HG02870 (cell line): ENCODE measurements around the gene RTN4R.

Experiments used
- ATAC-seq: cut with Tn5 transposase; IDR thresholded peaks from one replicate; pipeline ENCODE4 v1.9.1; 2021; ENCODE audit warnings: mild to moderate bottlenecking, moderate library complexity; ENCODE audit not compliant: unreplicated experiment

Gene RTN4R

DNA sequence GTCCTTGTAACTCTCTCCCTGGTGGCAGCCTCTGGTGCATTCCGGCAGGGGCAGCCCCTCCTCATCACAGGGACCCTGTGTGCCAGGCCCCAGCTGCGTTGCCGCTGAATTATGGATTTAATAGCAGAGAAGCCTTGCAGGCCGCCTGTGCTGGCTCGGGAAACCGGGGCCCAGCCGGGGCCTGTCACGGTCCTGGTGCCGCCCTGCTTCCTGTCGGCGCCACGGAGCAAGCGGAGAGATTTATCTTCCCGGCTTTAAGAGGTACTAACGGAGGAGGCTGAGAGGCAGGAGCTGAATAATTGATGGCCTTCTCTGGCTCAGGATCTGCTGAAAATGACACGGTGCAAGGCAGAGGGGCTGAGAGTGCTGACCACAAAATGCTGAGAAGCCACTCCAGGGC is 63.3 kb downstream of the RTN4R start:
- no peak for ATAC-seq

DNA sequence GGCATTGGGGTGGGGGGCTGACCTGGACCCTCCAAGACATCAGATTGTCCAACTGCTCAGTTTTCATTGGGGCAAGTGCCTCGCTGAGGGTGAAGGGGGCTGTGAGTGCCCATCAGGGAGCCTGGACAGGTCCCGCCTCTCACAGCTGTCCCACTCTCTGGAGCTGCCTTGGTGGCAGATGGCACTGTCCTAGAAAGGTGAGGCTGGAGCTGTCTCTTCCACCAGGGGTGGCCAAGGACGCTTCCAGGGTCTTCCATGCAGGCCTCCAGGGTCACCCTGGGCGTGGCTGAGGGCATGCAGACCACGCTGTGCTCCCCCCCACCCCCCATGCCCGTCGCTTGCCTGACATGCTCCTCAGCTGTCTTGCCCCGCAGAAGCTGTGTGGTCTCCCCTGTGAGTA is 63.8 kb downstream of the RTN4R start:
- no peak for ATAC-seq

DNA sequence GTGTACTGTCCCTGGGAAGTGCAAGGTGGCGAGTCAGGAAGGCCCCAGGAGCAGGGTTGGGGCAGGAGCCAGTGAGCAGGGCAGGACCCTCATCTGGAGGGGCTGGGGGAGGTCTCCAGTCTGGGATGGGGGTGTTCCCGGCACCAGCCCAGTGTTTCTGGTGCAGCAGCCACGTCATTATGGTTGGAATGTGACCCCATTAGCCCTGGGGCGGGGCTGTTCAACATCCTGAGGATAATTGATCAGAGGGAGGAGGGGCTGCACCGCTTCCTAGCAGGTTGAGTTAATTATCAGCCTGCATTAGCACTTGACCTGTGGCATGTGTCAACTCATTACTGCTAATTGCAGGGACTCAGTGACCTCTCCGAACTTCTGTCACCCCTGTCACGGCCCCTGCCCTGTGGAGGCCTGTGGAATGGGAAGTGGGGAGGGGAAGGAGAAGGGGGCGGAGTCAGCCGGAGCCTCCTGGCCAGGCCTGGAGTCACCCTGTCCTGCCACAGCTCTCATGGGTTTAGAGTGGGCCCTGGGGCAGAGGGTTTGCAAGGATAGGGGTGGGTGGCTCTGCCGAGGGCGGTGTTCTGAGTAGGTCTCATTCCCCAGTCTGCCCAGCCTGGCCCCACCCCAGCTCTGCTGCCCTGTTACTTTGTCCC is 64.4 kb downstream of the RTN4R start:
- ATAC-seq: no peak

DNA sequence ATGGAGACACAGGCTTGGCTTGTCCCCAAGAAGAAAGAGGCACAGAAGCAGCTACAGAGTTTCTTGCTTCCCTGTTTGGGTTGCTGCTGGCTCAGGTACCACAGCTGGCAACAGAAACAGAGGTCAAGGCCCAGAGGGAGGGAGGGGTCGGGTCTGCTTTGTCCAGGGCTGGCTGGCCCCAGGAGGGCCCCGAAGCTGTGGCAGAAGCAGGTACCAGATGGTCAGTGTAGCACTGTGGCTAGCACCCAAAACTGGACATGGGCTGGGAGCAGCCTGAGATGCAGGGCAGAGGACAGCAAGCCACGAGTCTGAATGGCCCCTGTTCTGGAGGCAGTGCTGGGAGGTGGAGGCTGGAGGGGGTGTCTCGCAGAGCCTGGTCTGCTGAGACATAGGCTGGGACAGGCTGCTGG is 65.0 kb downstream of the RTN4R start:
- ATAC-seq: no peak

DNA sequence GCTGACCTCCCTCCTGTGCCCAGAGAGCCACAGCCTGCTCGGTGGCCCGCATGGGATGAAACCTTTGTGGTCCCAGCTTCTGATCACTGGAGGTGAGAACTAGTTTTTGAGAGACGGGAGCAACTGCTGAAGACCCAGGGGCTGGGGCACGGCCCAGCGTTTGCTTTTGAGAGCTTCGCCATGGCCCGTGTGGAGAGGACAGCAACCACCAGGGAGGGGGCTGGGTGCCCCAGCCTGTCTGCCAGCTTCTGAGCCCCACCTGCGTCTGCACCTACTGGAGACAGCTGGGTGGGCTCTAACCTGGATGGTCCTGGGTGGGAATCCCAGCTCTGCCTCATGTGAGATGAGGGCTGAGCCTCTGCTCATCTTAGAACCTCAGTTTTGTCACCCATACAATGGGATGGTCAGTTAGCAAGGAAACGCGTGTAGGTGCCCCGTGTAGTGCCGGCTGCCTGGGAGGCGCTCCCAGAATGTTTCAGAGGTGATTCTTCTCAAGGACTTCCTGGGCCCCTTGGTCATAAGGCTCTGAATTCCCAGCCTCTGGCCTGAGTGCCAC is 66.2 kb downstream of the RTN4R start:
- no peak for ATAC-seq

DNA sequence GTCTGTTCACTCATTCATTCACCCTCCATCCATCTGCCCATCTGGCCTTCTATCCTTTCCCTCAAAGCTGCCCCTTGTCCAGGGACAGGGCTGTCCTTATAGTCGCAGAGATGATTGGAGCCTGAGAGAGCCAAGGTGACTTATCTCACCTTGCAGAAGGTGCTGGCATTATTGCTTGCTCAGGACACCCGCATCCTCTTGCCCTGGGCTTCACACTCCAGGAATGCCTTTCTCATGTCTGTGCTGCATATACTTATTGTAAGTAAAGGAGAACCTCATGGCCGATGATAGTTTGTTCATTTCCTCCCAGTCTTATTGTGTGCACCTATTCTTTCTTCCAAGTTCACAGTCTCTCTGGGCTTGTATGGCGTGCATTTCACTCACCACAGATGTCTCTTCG is 68.2 kb downstream of the RTN4R start:
- no peak for ATAC-seq

DNA sequence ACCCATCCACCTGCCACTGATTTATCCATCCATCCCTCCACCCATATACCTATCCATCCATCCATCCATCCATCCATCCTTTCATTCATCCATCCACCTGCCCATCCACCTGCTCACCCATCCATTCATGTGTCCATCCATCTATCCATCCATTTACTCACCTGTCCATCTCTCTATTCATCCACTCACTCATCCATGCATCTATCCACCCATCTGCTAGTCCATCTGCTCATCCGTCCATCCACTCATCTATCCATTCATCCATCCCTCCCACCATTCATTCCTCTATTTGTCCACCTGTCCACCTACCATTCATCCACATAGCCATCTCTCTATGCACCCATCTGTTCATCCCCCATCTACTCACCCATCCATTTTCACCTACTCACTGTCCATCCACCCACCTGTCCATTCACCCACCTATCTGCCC is 68.7 kb downstream of the RTN4R start:
- ATAC-seq: no peak

DNA sequence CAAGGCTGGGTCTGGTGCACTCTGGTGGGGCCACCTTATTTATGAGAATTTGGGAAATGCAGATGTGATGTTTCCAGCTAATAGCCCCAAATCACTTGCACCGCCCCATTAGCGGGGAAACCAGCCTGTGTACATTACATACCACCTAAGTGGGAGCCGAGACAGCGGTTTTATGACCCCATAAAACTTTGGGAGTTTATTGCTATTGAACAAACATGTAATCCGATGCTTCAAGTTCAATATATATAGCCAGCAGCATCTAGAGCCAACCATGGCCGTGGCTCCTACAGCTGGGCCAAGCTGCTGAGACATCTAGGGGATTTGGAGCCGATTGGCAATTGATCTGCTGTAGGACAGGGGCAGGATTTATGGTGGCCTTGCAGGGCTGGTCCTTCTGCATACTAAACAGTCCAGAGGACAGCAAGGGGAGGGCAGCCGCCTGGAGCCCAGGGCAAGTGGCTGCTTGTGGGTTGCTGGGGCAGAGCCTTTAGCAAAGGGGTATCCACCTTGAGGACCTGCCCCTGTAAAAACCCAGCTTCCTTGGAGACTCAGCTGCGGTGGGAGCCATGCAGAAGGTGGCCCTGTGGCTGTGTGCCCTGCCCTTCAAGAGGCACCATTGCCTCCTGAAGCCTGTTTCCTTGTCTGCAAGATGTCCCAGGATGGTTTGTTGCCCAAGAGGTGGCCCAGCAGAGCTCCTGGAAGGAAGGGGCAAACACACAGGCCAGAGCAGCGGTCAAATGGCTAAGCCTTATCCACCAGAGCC is 69.4 kb downstream of the RTN4R start:
- ATAC-seq: no peak

DNA sequence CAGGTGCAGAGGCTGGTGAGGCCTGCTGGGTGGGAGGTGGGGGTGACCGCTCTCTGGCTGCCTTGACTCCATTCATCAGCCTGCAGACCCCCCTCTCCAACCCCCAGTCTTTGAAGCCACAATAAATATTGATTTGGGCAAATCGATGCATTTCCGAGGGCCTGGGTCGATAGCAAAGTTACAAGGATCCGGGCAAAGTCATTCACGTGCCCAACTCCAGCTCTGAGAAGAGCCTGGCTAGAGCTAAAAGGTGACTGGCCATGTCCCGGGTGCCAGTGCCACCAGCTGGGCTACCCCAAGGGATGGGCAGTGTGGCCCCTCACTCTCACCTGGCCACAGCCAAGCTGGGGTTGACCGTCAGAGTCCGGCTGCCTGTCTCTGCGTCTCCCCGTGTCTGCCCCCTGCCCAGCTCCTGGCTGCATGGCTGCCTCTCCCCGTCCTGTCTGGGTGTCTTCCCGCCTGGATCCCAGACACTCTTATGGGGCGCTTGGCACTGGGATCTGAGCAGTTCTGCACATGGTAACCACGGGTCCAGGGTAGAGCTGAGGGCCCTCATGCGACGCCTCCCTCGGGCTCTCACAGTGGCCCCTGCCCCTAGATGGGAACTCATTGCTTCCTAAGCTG is 70.6 kb downstream of the RTN4R start:
- ATAC-seq: no peak

DNA sequence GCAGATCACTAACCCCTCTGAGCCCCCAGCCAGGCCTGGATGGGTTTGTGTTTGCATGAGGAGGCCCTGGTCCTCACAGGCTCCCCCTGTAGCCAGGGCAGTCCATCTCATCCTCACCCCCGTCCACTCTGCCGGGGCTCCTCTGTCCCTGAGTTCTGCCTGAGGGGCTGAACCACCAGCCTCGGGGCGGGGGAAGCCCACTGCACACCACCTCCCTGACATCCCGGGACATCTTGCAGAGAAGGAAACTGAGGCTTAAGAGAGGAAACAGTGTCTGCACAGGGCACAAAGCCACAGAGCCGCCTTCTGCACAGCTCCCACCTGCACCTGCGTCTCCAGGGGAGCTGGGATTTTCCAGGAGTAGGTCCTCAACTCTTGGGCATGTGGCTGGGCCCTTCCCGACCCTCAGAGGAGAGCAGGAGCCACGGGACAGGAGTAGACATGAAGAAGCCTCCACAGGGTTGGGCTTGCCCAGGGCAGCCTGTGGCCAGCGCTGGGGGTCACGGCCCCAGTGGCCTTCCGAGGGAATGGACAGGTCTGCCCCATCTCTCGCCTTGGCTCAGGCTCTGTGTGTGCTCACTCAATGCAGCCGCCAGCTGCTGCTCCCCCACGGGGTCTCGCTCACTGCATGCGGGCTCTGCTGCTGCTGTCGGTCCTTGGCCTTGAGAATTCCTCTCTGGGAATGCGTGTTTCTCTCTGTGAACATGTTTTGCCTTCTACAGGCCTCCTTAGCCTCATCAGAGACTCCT is 71.8 kb downstream of the RTN4R start:
- no peak for ATAC-seq

DNA sequence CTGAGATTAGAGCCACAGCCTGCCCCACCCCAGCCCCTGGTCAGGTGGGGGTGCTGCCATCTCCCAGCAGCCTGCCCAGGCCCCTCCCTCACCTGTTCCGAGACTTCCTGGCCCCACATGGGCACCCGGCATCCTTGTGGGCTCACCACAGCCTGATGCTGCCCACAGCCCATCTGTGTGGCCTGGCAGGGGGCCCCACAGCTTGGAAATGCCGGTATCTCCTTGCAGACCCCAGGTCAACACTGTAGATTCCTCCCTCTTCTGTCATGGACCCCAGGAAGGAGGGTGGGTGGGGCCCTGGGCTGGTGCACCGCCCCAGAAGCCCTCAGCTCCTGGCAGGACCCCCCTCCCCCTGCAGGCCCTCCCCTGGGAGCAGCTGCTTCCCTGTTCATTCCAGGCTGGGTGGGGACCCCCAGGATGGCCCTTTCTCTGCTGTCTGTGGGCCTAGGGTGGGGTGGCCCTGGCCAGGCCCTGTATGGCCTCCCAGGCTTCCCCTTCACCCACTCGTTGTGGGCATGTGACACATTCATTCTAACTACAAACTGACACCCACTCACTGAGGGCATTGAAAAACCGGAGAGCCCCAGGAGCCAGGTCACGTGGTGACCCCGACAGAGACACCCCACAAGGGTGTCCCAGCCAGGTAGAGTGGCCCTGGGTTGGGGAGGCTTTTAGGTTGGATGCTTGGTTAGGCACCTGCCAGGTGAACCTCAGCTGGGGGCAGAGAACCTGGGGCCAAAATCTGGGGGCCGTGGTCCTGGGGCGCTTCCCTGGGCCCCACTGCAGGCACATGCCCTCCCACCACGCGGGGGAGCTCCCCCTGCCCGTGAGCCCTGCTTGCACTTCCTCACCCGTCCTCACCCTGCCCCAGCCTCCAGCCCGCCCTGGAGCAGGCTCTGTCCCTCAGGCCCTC is 73.2 kb downstream of the RTN4R start:
- ATAC-seq: no peak

DNA sequence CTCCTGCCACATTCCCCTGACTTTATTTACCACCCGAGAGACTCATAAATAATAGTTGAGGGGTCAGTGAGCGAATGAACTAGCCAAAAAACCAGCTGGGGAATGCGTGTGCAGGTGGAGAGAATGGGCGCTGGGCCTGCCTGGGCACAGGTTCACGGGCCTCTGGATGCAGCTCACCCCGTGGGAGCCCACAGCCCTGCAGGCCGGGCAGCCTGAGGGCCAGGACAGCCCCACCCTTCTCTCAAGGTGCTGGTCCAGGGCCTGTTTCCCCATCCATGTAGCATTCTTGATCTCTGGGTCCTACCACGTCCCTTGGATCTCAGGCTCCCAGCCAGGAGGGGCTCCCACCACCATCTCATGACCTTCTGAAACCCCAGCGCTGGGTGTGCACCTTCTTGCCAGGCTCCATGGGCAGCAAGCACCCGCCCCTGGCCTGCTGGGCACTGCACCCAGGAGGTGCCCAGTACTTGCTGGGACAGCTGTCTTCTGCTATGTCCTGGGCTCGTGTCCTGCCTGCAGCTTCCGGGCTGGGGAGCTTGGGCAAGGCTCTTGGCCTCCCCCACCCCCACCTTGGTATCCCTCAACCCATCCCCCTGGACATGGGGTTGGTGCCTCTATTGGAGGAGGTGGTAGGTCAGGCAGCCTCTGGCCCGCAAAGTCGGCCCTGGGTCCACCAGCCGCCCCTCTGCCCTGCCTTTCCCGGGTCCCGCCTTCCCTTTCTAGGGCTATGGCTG is 74.2 kb downstream of the RTN4R start:
- ATAC-seq: no peak

DNA sequence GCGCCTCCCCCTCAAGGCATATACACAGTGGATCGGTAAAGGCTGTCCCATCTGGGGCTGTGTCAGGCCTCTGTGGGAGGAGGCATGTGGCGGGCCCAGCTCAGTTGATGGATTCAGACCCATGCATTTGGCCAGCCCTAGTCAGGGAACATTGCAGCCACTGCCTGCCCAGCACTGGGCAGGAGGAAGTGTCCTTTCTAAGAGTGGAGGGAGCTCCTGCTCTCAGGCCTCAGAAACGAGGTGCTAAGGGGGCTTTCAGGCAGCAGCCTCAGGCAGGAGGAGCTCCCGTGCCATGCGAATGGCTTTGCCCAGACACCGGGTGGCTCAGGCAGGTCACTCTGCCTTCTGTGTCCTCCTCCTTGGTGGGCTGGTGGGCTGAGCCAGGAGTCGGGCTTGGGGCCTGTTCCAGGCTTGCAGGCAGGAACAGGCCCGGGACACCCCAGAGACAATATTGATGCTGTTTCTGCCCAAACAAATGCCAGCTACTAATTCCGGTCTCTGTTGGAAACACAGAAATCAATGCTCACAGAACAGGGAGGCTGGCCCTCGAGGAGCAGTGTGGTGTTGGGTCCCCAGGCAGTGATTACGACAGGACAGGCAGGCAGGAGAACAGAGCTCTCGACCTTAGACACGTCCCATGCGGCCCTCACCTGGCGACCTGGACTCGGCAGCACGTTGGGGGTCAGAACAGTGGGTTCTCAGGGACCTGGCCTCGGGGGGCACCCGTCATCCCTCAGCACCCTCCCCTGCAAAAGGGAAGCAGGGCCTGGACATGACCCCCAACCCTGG is 75.0 kb downstream of the RTN4R start:
- ATAC-seq: no peak

DNA sequence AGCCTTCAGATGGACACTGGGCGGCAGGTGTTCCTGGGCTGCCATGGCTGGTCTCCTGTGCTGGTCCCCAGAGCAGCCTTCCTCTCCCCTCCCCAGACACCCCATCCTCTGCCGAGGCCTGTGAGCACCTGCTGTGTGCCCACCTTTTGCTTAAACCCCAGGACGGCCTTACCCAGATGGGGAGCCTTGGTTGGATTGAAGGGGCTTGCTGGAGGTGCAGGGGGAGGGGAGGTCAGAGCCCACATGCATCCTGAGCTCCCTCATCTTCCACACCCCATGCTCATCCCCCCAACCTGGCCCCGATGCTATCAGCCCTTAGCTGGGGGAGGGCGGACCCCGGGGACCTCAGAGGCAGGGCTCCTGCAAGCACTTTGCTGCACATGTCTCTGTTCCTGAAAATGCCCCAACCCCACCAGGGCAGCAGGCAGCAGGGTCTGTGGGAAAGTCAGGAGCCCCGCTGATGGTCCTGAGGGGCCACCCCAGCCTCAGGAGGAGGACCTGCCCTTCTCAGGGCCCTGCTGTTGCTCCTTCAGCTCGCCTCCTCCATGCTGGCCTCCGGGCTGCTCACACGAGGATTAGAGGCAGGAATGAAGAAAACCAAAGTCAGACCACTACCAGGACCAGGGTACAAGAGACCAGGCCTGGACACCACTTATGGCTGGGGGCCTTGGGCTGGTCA is 75.7 kb downstream of the RTN4R start:
- ATAC-seq: no peak

DNA sequence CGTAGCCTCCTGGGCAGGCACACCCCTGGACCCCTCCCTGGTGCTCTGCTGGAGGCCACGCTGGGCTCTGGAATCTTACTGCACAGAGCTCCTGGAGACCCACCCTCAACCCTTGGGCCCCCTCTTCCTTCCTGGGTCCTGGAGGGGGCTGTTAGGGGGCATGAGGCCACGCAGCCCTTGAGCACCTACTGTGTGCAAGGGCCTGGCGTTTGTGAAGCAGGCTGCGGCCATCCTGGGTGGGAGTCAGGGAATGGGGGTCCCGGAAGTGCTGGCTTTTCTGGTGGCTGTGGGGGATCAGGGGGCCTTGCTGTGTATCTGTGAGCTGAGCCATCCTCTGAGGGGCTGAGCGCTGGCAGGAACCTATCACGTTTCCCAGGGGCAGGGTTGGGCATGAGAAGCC is 76.3 kb downstream of the RTN4R start:
- ATAC-seq: no peak
